GM12878 (cell line): ENCODE measurements around the gene TJP1. TPM values are rescaled to one million over a fixed set of nuclear protein-coding genes. Genes with fewer than 3 reads are reported as not detected.

ENCODE experiments used
- ATAC-seq: fragments of 200-7000 bp; cut with Tn5 transposase; 3 replicates; pipeline ENCODE4 v1.9.1; 2020; ENCODE audit warnings: mild to moderate bottlenecking, moderate library complexity
- BruUV-seq: library from RNA; stranded (reverse); fragments of 400-500 nt; replicated peaks from 2 replicates; lab custom pipeline; 2021; lab: Mats Ljungman, UMichigan
- CTCF ChIA-PET: fragments of 300-600 bp; sonication (Branson Sonifier 250); formaldehyde crosslinking; extraction: SDS; loops from one replicate; lab custom pipeline; 2021; ENCODE audit warnings: inconsistent platforms; lab: Yijun Ruan, JAX
- POLR2A ChIA-PET: fragments of 350-600 bp; formaldehyde crosslinking; extraction: SDS; loops from one replicate; lab custom pipeline; 2021; ENCODE audit warnings: inconsistent platforms; lab: Charles Lee
- RAD21 ChIA-PET: fragments of 300-600 bp; sonication (Branson Sonifier 250); formaldehyde crosslinking; loops from one replicate; lab custom pipeline; 2023; ENCODE audit warnings: antibody characterized with exemption; ENCODE audit not compliant: unreplicated experiment; lab: Charles Lee
- SMC1A ChIA-PET: fragments of 300-600 bp; sonication (Branson Sonifier 250); formaldehyde crosslinking; loops from one replicate; lab custom pipeline; 2023; ENCODE audit not compliant: unreplicated experiment, uncharacterized antibody; lab: Charles Lee
- DNase-seq: peaks from one replicate; pipeline ENCODE4 v3.0.0-alpha.2; 2011; ENCODE audit warnings: low read depth, low spot score
- FAIRE-seq: peaks from 3 replicates; lab custom pipeline; 2011; peaks lifted over from hg19 to GRCh38; lab: Jason Lieb, UNC
- H2AFZ ChIP-seq: 2 replicates; pipeline ENCODE4 v1.6.0; 2011; ENCODE audit warnings: low read depth, low read length, control low read depth; ENCODE audit not compliant: control insufficient read depth
- H3K27ac ChIP-seq: 2 replicates; pipeline ENCODE4 v1.5.1; 2011; ENCODE audit warnings: control low read depth; ENCODE audit not compliant: control insufficient read depth, insufficient read depth
- H3K27me3 ChIP-seq, 2 experiments: replicated peaks in 1 of 2; 2 replicates each; pipeline versions ENCODE4 v1.6.0 to v1.6.1; 2011; ENCODE audit warnings: low read length in 1 of 2; ENCODE audit not compliant: control insufficient read depth in 2 of 2, insufficient read depth in 2 of 2
- H3K36me3 ChIP-seq, 2 experiments: 2 replicates each; pipeline ENCODE4 v1.5.1; 2011; ENCODE audit warnings: low read length in 1 of 2; ENCODE audit not compliant: control insufficient read depth in 2 of 2, insufficient read depth in 2 of 2
- H3K4me1 ChIP-seq: 2 replicates; pipeline ENCODE4 v1.6.1; 2011; ENCODE audit warnings: mild to moderate bottlenecking, low read length, moderate library complexity, mixed read lengths; ENCODE audit not compliant: control insufficient read depth, insufficient read depth
- H3K4me2 ChIP-seq: 2 replicates; pipeline ENCODE4 v1.6.0; 2011; ENCODE audit warnings: control low read depth; ENCODE audit not compliant: control insufficient read depth, insufficient read depth
- H3K4me3 ChIP-seq: fragments of 200-600 bp; sonication (generic); 2 replicates; pipeline ENCODE4 v1.5.1; 2016
- H3K79me2 ChIP-seq: 2 replicates; pipeline ENCODE4 v1.6.0; 2011; ENCODE audit warnings: low read length; ENCODE audit not compliant: control insufficient read depth, insufficient read depth
- H3K9ac ChIP-seq: 2 replicates; pipeline ENCODE4 v1.8.0; 2011; ENCODE audit warnings: low read length, control low read depth, mixed read lengths; ENCODE audit not compliant: control insufficient read depth, insufficient read depth
- H3K9me3 ChIP-seq: replicated peaks from 3 replicates; pipeline ENCODE4 v1.5.1; 2011; ENCODE audit warnings: mild to moderate bottlenecking, low read length; ENCODE audit not compliant: control insufficient read depth, insufficient read depth
- H4K20me1 ChIP-seq: 2 replicates; pipeline ENCODE4 v1.6.0; 2011; ENCODE audit not compliant: control insufficient read depth, insufficient read depth
- EGR1 ChIP-seq, 2 experiments: IDR thresholded peaks; 1 replicate in 1 of 2; 2 replicates in 1 of 2; pipeline ENCODE4 v1.6.1; 2011 to 2012; ENCODE audit warnings: low read depth in 2 of 2, low read length in 2 of 2, borderline replicate concordance in 1 of 2, mild to moderate bottlenecking in 1 of 2, moderate library complexity in 1 of 2
- PAX8 ChIP-seq: fragments of 450-650 bp; IDR thresholded peaks from 2 replicates; pipeline ENCODE4 v1.6.1; 2017; ENCODE audit warnings: mild to moderate bottlenecking, moderate library complexity
- RAD51 ChIP-seq: fragments of 450-650 bp; IDR thresholded peaks from 2 replicates; pipeline ENCODE4 v1.6.1; 2016; ENCODE audit warnings: moderate library complexity, mild to moderate bottlenecking, inconsistent platforms
- SIX5 ChIP-seq: IDR thresholded peaks from 2 replicates; pipeline ENCODE4 v1.6.1; 2011; ENCODE audit warnings: mild to moderate bottlenecking, low read depth, low read length, moderate library complexity; ENCODE audit not compliant: severe bottlenecking
- SREBF1 ChIP-seq: IDR thresholded peaks from 2 replicates; pipeline ENCODE4 v1.6.1; 2012; ENCODE audit warnings: mild to moderate bottlenecking, low read length
- TAF1 ChIP-seq: IDR thresholded peaks from 2 replicates; pipeline ENCODE4 v1.6.1; 2011; ENCODE audit warnings: mild to moderate bottlenecking, low read depth, low read length, borderline replicate concordance
- WGBS: methylation state at CpG from one replicate; pipeline ENCODE4 v1.1.6; 2016; ENCODE audit warnings: low lambda C conversion rate; ENCODE audit not compliant: insufficient replicate concordance, insufficient coverage; ENCODE audit errors: missing lambda C conversion rate; 5-methylcytosine and 5-hydroxymethylcytosine counted together
- in situ Hi-C: fragments of 300-500 bp; cut with MboI; formaldehyde crosslinking; loops from 9 replicates; pipeline ENCODE4 v1.14.3; 2018; ENCODE audit warnings: mixed read lengths
- intact Hi-C: fragments of 100-400 bp; cut with micrococcal nuclease; formaldehyde crosslinking; loops from one replicate; pipeline ENCODE4 v1.14.2; 2022; ENCODE audit not compliant: unreplicated experiment
- polyA plus RNA-seq, 11 experiments: library from polyadenylated mRNA; depleted of rRNA in 4 of 11; unstranded in 6 of 11; stranded (reverse) in 5 of 11; fragments of >200 nt; fragmentation: Nextera tagmentation in 4 of 11; fragmentation: Illumina TruSeq in 1 of 11; extraction: Ambion mirVana in 4 of 11; extraction: Trizol in 1 of 11; gene quantifications; 1 replicate in 1 of 11; 2 replicates in 10 of 11; pipeline versions ENCODE4 v1.2.1 to v1.2.3, GENCODE V29; 2011 to 2016; ENCODE audit warnings: inconsistent platforms in 2 of 11, missing spikeins in 2 of 11, low read depth in 1 of 11
- total RNA-seq, 4 experiments: library from RNA; depleted of rRNA in 3 of 4; stranded (reverse); fragments of >200 nt in 3 of 4; fragmentation: Illumina TruSeq in 1 of 4; extraction: Trizol in 1 of 4; gene quantifications; 2 replicates each; pipeline versions ENCODE4 v1.2.1 to v1.2.3, GENCODE V29; 2013 to 2021
- TF ChIP-seq, protein P1 (sequence below): fragments of 450-650 bp; IDR thresholded peaks from 2 replicates; pipeline ENCODE4 v1.6.1; 2017; ENCODE audit warnings: mild to moderate bottlenecking, moderate library complexity

The TJP1 gene
- total and polyA plus RNA-seq, 10 of the 15 experiments (the other 5 are each of a cell fraction or from before 2014, with no cell fraction given) = 0.01 to 0.49 (median 0.08) TPM; not detected in 7

- FAIRE-seq (no peak), ATAC-seq (no peak), DNase-seq (no peak)
- BruUV-seq = no TSS peak
- Histone ChIP-seq H3K27me3 (no peaks in the 10 kb centered on the region), H3K4me3 (no peak overlapping the region), H3K4me2 (no peak overlapping the region), H3K4me1 (no peaks in the 10 kb centered on the region), H4K20me1 (no peaks in the 10 kb centered on the region), H3K9me3 (no peaks in the 10 kb centered on the region; the same call in 2 of the 3 replicates), H3K36me3 (no peaks in the 10 kb centered on the region), H3K79me2 (no peaks in the 10 kb centered on the region), H3K9ac (no peak overlapping the region), H2AFZ (no peak overlapping the region), H3K27ac (no peak overlapping the region)
- in situ Hi-C loops (no loop called here), intact Hi-C loops (no loop called here)
- WGBS = 36% methylated on average over 11 of the region's 15 CpGs
- TF ChIP-seq RAD51 (no peak), PAX8 (no peak), TAF1 (no peak), EGR1 (IDR thresholded peaks at IDR 0.05; ENCODE audit: borderline replicate concordance in 1 of 2, low read depth in 2 of 2, low read length in 2 of 2) (no peak), SREBF1 (no peak)
- POLR2A ChIA-PET = no interaction called here
- SMC1A ChIA-PET = no interaction called here
- RAD21 ChIA-PET = no interaction called here
- CTCF ChIA-PET = no interaction called here
These were observed 141.0 kb downstream of the TJP1 start for GRCh38 chr15:29681166-29681845.

DNA sequence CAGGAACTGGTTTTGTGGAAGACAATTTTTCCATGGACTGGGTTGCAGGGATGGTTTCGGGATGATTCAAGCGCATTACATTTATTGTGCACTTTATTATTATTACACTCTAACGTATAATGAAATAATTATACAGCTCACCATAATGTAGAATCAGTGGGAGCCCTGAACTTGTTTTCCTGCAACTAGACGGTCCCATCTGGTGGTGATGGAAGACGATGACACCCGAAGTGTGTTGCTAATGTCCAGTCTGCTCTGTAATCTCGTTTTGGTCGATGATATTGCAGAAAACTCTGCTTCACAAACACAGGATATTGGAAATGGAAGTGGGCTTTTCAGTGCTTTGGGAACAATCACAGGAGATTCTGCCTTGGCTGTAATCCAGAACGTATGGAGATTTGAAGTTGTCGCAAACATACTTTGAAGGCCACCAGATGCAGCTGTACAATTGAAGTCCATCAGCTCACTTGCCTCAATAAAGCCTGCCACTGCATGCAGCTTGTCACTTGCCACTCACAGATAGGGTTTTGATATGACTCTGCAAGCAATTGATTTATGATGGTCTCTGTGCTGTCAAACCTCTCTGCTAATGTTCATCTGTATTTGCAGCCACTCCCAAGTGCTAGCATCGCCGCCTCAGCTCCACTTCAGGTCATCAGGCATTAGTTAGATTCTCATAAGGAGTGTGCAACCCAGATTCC is 141.7 kb downstream of the TJP1 start:
- no peaks in the 10 kb centered on the region; the same call in 2 of the 3 replicates for H3K9me3 ChIP-seq

More for the DNA sequence above, 141.7 kb downstream of the TJP1 start:
- H3K27ac ChIP-seq = no peak overlapping the region
- no peak for TF ChIP-seq SIX5
- TF ChIP-seq, protein P1, sequence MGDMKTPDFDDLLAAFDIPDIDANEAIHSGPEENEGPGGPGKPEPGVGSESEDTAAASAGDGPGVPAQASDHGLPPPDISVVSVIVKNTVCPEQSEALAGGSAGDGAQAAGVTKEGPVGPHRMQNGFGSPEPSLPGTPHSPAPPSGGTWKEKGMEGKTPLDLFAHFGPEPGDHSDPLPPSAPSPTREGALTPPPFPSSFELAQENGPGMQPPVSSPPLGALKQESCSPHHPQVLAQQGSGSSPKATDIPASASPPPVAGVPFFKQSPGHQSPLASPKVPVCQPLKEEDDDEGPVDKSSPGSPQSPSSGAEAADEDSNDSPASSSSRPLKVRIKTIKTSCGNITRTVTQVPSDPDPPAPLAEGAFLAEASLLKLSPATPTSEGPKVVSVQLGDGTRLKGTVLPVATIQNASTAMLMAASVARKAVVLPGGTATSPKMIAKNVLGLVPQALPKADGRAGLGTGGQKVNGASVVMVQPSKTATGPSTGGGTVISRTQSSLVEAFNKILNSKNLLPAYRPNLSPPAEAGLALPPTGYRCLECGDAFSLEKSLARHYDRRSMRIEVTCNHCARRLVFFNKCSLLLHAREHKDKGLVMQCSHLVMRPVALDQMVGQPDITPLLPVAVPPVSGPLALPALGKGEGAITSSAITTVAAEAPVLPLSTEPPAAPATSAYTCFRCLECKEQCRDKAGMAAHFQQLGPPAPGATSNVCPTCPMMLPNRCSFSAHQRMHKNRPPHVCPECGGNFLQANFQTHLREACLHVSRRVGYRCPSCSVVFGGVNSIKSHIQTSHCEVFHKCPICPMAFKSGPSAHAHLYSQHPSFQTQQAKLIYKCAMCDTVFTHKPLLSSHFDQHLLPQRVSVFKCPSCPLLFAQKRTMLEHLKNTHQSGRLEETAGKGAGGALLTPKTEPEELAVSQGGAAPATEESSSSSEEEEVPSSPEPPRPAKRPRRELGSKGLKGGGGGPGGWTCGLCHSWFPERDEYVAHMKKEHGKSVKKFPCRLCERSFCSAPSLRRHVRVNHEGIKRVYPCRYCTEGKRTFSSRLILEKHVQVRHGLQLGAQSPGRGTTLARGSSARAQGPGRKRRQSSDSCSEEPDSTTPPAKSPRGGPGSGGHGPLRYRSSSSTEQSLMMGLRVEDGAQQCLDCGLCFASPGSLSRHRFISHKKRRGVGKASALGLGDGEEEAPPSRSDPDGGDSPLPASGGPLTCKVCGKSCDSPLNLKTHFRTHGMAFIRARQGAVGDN = no peak
- 34% methylated on average over 12 of the region's 12 CpGs for WGBS
- intact Hi-C loops (no loop called here), in situ Hi-C loops (no loop called here)
- no TSS peak for BruUV-seq
- POLR2A ChIA-PET = no interaction called here
- no peak overlapping the region for H3K4me3 ChIP-seq
- CTCF ChIA-PET = no interaction called here
- H3K36me3 ChIP-seq = no peaks in the 10 kb centered on the region
- no peaks in the 10 kb centered on the region for H4K20me1 ChIP-seq
- FAIRE-seq (no peak), DNase-seq (no peak), ATAC-seq (no peak)
- no peak overlapping the region for H3K4me2 ChIP-seq
- SMC1A ChIA-PET = no interaction called here
- no peaks in the 10 kb centered on the region for H3K79me2 ChIP-seq
- no peak overlapping the region for H3K9ac ChIP-seq
- no peaks in the 10 kb centered on the region for H3K27me3 ChIP-seq
- H2AFZ ChIP-seq = no peak overlapping the region
- RAD21 ChIA-PET = no interaction called here
- H3K4me1 ChIP-seq = no peaks in the 10 kb centered on the region
